ENCODE results near the gene SSH3.

SSH3 gene

GRCh38 chr11:67280341-67280787, 23.0 kb upstream of the SSH3 start:
- no peak for DNase-seq (ENCODE audit: low read depth)

GRCh38 chr11:67280788-67281551, 22.4 kb upstream of the SSH3 start:
- no peak for DNase-seq (ENCODE audit: low read depth)

GRCh38 chr11:67281552-67282150, 21.7 kb upstream of the SSH3 start:
- no peak for DNase-seq (ENCODE audit: low read depth)

- DNase-seq (ENCODE audit: low read depth), result no peak
Observed at GRCh38 chr11:67282155-67282875, 21.0 kb upstream of the SSH3 start.

DNA sequence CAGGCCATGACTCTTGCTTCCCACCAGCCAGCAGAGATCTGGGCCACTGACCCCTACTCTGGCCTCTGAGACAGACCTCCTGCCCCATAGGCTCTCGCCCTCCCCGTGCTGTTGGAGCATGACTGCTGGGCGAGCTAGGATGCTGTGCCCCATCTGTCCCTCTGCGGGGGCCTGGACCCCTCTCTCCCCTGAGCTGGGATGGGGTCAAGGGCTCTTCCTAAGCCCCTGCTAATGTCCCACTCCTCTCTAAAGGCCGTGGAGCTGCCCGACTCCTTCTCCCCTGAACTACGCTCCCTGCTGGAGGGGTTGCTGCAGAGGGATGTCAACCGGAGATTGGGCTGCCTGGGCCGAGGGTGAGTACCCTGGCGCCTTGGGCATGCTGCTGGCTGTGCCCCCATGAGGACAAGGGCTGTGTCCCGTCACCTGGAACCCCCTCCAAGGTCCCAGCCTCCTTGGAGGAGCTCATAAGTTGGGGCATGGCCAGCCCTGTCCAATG, 20.4 kb upstream of the SSH3 start:
- no peak for DNase-seq (ENCODE audit: low read depth)

DNA sequence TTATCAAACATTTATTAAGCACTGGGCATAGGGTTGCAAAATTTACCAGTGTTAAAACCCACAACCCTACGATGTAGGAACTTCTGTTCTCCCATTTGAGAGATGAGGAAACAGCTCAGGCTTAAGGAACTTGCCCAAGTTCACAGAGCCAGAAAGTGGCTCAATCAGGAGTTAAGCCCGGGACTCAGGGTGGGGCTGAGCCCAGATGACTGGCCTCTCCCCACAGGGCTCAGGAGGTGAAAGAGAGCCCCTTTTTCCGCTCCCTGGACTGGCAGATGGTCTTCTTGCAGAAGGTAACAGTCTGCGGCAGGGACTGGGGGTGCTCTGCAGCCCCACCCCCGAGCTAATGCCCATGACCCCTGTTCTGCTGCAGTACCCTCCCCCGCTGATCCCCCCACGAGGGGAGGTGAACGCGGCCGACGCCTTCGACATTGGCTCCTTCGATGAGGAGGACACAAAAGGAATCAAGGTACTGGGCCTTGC, 19.8 kb upstream of the SSH3 start:
- no peak for DNase-seq (ENCODE audit: low read depth)

DNA sequence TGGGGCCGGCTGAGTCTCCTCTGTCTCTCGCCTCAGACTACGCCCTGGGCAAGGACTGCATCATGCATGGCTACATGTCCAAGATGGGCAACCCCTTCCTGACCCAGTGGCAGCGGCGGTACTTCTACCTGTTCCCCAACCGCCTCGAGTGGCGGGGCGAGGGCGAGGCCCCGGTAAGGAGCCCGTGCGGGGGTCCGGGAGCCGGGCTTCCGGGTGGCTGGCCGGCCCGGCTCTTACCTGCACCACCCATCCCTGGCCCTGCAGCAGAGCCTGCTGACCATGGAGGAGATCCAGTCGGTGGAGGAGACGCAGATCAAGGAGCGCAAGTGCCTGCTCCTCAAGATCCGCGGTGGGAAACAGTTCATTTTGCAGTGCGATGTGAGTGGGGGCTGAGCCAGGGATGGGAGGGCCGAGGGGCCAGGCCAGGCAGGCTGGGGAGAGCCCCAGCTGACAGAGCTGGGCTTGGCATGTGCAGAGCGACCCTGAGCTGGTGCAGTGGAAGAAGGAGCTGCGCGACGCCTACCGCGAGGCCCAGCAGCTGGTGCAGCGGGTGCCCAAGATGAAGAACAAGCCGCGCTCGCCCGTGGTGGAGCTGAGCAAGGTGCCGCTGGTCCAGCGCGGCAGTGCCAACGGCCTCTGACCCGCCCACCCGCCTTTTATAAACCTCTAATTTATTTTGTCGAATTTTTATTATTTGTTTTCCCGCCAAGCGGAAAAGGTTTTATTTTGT, 18.4 kb upstream of the SSH3 start:
- no peak for DNase-seq (ENCODE audit: low read depth)

DNA sequence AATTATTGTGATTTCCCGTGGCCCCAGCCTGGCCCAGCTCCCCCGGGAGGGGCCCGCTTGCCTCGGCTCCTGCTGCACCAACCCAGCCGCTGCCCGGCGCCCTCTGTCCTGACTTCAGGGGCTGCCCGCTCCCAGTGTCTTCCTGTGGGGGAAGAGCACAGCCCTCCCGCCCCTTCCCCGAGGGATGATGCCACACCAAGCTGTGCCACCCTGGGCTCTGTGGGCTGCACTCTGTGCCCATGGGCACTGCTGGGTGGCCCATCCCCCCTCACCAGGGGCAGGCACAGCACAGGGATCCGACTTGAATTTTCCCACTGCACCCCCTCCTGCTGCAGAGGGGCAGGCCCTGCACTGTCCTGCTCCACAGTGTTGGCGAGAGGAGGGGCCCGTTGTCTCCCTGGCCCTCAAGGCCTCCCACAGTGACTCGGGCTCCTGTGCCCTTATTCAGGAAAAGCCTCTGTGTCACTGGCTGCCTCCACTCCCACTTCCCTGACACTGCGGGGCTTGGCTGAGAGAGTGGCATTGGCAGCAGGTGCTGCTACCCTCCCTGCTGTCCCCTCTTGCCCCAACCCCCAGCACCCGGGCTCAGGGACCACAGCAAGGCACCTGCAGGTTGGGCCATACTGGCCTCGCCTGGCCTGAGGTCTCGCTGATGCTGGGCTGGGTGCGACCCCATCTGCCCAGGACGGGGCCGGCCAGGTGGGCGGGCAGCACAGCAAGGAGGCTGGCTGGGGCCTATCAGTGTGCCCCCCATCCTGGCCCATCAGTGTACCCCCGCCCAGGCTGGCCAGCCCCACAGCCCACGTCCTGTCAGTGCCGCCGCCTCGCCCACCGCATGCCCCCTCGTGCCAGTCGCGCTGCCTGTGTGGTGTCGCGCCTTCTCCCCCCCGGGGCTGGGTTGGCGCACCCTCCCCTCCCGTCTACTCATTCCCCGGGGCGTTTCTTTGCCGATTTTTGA, 17.5 kb upstream of the SSH3 start:
- no peak for DNase-seq (ENCODE audit: low read depth)

GRCh38 chr11:67286621-67287333, 16.6 kb upstream of the SSH3 start:
- DNase-seq (ENCODE audit: low read depth), result no peak

DNA sequence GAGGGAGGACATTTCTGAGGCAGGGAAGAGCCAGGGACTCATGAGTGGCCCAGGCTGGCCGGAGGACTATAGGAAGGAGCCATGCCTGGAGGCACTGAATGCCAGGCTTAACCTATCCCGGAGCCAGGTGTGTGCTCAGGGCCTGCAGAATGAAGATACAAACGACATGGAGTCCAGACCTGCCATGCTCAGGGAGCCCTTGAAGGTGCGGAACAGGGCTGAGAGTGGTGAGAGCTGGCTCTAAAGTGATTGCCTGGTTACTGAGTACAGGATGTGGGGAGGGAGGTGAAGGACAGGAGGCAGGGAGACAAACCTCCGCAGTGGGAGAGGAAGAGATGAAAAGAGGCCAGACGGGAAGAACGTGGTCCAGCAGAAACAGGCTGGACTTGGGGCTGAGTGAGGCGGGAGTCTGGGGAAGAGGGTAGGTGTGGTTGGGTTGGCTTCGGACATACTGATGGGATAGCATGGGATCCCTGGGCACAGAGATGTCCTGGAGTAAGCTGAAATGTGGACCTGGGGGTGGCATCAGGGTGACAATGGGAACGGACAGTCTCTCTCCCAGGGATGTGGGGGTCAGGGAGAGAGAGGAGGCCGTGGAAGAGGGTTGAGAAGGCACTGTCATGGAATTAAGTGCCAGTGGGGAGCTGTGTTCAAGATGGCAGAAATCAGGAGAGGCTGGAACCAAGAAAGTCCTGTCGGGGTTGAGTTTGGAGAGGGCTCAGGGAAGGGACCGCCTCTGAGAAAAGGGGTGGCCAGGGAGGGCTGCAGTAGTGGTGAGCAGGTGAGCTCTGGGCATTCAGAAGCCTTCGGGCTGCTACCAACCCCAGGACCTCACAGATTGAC, 15.8 kb upstream of the SSH3 start:
- no peak for DNase-seq (ENCODE audit: low read depth)

DNA sequence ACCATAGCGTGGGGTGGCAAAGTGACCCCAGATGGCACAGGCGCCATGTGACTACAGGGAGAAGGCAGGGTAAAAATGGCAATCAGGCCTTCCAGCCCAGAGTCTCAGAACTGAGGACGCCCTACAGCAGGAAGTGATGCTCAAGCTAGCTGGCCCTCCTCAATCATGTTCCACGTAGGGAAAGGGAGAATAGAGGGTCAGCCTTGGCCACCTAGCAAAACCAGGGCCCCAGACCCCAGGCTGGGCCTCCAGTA, 15.2 kb upstream of the SSH3 start:
- DNase-seq (ENCODE audit: low read depth), result no peak

DNA sequence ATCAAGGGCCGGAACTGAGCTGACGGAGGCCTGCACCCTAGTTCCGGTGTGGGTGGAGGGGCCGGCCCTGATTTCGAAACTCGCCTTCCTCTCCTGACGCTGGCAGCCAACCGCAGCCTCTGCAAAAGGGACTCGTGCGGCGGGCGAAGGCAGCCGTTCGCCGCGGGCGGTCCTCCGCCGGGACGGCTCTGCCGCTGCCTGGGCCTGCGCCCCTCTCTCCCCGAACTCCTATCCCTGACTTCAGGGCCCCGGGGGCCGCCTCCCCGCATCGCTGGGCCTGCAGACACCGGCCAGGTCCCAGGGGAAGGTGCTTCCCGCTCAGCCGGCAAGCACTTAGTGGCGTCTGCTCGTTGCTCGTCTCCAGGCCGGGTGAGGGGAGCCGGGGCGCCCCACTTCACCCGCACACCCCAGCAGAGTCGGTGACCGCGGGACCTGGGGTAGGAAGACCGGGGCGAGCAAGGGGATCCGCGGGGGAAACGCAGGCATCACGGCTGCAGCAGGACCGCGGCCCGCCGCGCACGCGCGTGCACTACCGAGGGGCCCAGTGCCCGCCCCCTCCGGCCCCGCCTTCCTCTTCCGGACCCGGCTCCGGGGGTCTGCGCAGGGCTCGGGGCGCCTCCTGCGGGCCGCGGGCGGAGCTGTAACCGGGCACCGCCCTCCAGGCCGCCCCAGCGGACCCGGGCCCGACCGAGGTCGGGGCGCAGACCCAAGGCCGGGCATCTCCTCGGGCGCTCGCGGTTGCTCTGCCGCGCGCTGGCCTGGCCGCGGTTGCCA, 14.7 kb upstream of the SSH3 start:
- peak; percentile 94 for DNase-seq (ENCODE audit: low read depth)

GRCh38 chr11:67289226-67289650, 14.1 kb upstream of the SSH3 start, which contains the start of gene ANKRD13D:
ANKRD13D (plus strand) TSS chr11:67289303; CDS start chr11:67289461, 158 bp downstream.
- DNase-seq (ENCODE audit: low read depth), result no peak

GRCh38 chr11:67289651-67290479, 13.5 kb upstream of the SSH3 start:
- peak; percentile 30 for DNase-seq (ENCODE audit: low read depth)

DNA sequence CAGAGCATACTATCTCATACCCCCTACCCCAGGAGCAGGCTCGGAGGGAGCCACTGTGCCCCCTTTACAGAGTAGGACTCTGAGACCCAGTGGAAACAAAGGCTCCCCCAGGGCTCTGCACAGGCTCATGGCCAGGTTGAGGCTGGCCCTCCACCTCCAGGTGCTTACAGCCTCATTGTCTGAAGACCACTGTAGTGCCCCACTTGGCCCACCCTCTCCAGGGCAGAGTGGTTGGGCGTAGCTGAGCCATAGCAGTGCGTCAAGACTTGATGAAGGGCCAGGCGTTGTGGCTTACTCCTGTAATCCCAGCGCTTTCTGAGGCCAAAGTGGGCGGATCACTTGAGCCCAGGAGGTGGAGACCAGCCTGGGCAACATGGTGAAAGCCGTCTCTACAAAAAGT, 12.5 kb upstream of the SSH3 start:
- peak; percentile 80 for DNase-seq (ENCODE audit: low read depth)

DNA sequence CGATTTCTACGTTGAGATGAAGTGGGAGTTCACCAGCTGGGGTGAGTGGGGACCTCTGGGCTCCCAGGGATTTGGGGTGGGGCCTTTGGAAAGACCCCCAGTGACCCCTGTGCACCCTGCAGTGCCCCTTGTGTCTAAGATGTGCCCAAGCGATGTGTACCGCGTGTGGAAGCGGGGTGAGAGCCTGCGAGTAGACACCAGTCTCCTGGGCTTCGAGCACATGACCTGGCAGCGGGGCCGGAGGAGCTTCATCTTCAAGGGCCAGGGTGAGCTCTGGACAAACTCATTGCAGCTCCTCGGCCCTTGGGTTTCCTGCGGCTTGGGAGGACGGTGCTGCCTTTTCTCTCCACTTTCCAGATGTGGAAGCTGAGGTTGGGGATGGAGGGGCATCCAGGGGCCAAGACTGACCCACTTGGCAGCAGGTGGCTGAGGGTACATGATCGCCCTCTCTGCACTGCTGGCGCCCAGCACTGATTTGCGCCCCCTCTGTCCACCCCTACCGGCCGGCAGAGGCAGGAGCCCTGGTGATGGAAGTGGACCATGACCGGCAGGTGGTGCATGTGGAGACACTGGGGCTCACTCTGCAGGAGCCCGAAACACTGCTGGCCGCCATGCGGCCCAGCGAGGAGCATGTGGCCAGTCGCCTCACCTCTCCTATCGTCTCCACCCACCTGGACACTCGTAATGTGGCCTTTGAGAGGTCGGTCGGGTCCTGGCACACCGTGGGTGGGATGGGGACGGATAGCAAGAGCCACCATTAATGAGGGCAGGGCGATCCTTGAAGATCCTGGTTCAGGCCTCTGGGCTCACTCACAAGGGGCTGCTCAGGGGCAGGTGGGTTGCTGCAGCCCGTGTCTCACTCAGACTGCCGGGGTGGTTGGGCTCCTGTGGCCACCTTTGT, 11.6 kb upstream of the SSH3 start:
- no peak for DNase-seq (ENCODE audit: low read depth)

GRCh38 chr11:67292671-67293070, 10.7 kb upstream of the SSH3 start:
- no peak for DNase-seq (ENCODE audit: low read depth)

Measured in iris pigment epithelial cell (primary cell).